GM12865 (cell line): ENCODE data around the gene ZNF280A.

Experiments used
- DNase-seq: peaks from one replicate; pipeline ENCODE4 v3.0.0; 2010; ENCODE audit warnings: low read depth
- H3K4me3 ChIP-seq: 2 replicates; pipeline ENCODE4 v1.5.1; 2011; ENCODE audit warnings: mild to moderate bottlenecking, low read depth, low read length, control low read depth
- CTCF ChIP-seq: IDR thresholded peaks from 2 replicates; pipeline ENCODE4 v1.5.1; 2011; ENCODE audit warnings: low read length, control low read depth, low read depth, inconsistent platforms; ENCODE audit not compliant: insufficient read depth; ENCODE audit errors: missing control alignments

The ZNF280A gene

GRCh38 chr22:22487059-22487458 is 33.0 kb downstream of the ZNF280A start:
- no peak for DNase-seq
- H3K4me3 ChIP-seq: no peak overlapping the region
- TF ChIP-seq CTCF: no peak

- H3K4me3 ChIP-seq: no peak overlapping the region
- TF ChIP-seq CTCF: no peak
- no peak for DNase-seq
Observed at GRCh38 chr22:22486132-22486899, 33.8 kb downstream of the ZNF280A start.

- DNase-seq: no peak
- no peak for TF ChIP-seq CTCF
- H3K4me3 ChIP-seq: no peak overlapping the region
Observed at GRCh38 chr22:22485524-22485923, 34.5 kb downstream of the ZNF280A start.

GRCh38 chr22:22484023-22484422 is 36.0 kb downstream of the ZNF280A start:
- no peak for DNase-seq
- no peak for TF ChIP-seq CTCF
- H3K4me3 ChIP-seq: no peak overlapping the region

- DNase-seq: no peak
- H3K4me3 ChIP-seq: no peak overlapping the region
- TF ChIP-seq CTCF: no peak
Observed at GRCh38 chr22:22480940-22481339, 39.1 kb downstream of the ZNF280A start.

- DNase-seq: no peak
- no peak for TF ChIP-seq CTCF
- H3K4me3 ChIP-seq: no peak overlapping the region
Observed at GRCh38 chr22:22479999-22480532, 40.0 kb downstream of the ZNF280A start.

- no peak for DNase-seq
- no peak for TF ChIP-seq CTCF
Observed at GRCh38 chr22:22479116-22479515, 41.0 kb downstream of the ZNF280A start.

More at GRCh38 chr22:22479116-22479515, 41.0 kb downstream of the ZNF280A start:
- H3K4me3 ChIP-seq: no peak overlapping the region
